MM.1S (cell line): ENCODE measurements around the gene GRK1.

Source experiments
- DNase-seq: peaks from one replicate; pipeline ENCODE4 v3.0.0-alpha.2; 2015
- H2AFZ ChIP-seq: fragments of 300-600 bp; sonication (generic); 2 replicates; pipeline ENCODE4 v1.6.0; 2016; ENCODE audit warnings: antibody characterized with exemption, low read length
- H3F3A ChIP-seq: fragments of 300-600 bp; sonication (generic); 2 replicates; pipeline ENCODE4 v1.6.1; 2016; ENCODE audit warnings: mild to moderate bottlenecking, antibody characterized with exemption, low read length, moderate library complexity, mixed read lengths; ENCODE audit not compliant: insufficient read depth
- H3K27ac ChIP-seq: fragments of 300-600 bp; sonication (generic); 2 replicates; pipeline ENCODE4 v1.5.1; 2016; ENCODE audit warnings: mild to moderate bottlenecking, low read length
- H3K27me3 ChIP-seq: fragments of 300-600 bp; sonication (generic); replicated peaks from 2 replicates; pipeline ENCODE4 v1.6.0; 2016; ENCODE audit warnings: low read length; ENCODE audit not compliant: insufficient read depth
- H3K36me3 ChIP-seq: fragments of 300-600 bp; sonication (generic); replicated peaks from 2 replicates; pipeline ENCODE4 v1.6.1; 2016; ENCODE audit warnings: mild to moderate bottlenecking, low read length, mixed read lengths; ENCODE audit not compliant: insufficient read depth
- H3K4me1 ChIP-seq: fragments of 300-600 bp; sonication (generic); 2 replicates; pipeline ENCODE4 v1.6.1; 2016; ENCODE audit warnings: low read length, mixed read lengths
- H3K4me2 ChIP-seq: fragments of 300-600 bp; sonication (generic); 2 replicates; pipeline ENCODE4 v1.6.0; 2016; ENCODE audit warnings: low read depth, low read length
- H3K4me3 ChIP-seq: fragments of 300-600 bp; sonication (generic); 2 replicates; pipeline ENCODE4 v1.5.1; 2016; ENCODE audit warnings: low read length, mixed read lengths
- H3K79me2 ChIP-seq: fragments of 300-600 bp; sonication (generic); 2 replicates; pipeline ENCODE4 v1.6.1; 2016; ENCODE audit warnings: mixed run types, low read length, mixed read lengths
- H3K9ac ChIP-seq: fragments of 300-600 bp; sonication (generic); 2 replicates; pipeline ENCODE4 v1.6.1; 2016; ENCODE audit warnings: low read length, mixed read lengths
- H3K9me2 ChIP-seq: fragments of 300-600 bp; sonication (generic); replicated peaks from 2 replicates; pipeline ENCODE4 v1.6.1; 2016; ENCODE audit warnings: mild to moderate bottlenecking, low read length, mixed read lengths; ENCODE audit not compliant: insufficient read depth
- H3K9me3 ChIP-seq: fragments of 300-600 bp; sonication (generic); replicated peaks from 2 replicates; pipeline ENCODE4 v1.6.1; 2016; ENCODE audit warnings: mild to moderate bottlenecking, low read length, mixed read lengths; ENCODE audit not compliant: insufficient read depth
- H4K20me1 ChIP-seq: fragments of 300-600 bp; sonication (generic); 2 replicates; pipeline ENCODE4 v1.6.1; 2016; ENCODE audit warnings: mild to moderate bottlenecking, low read length, moderate library complexity, mixed read lengths; ENCODE audit not compliant: insufficient read depth
- EZH2 ChIP-seq: fragments of 300-600 bp; sonication (generic); optimal IDR thresholded peaks from 2 replicates; pipeline ENCODE3; 2017; ENCODE audit warnings: low read depth, mild to moderate bottlenecking, antibody characterized with exemption, low read length, mixed read lengths
- EZH2phosphoT487 ChIP-seq: fragments of 300-600 bp; sonication (generic); IDR thresholded peaks from 2 replicates; pipeline ENCODE4 v1.6.1; 2018; ENCODE audit warnings: antibody characterized with exemption, low read length
- TF ChIP-seq, protein P1 (sequence below): fragments of 300-600 bp; sonication (generic); IDR thresholded peaks from 2 replicates; pipeline ENCODE4 v1.5.1; 2016; ENCODE audit warnings: antibody characterized with exemption, low read length, mixed read lengths

GRK1 gene

DNA sequence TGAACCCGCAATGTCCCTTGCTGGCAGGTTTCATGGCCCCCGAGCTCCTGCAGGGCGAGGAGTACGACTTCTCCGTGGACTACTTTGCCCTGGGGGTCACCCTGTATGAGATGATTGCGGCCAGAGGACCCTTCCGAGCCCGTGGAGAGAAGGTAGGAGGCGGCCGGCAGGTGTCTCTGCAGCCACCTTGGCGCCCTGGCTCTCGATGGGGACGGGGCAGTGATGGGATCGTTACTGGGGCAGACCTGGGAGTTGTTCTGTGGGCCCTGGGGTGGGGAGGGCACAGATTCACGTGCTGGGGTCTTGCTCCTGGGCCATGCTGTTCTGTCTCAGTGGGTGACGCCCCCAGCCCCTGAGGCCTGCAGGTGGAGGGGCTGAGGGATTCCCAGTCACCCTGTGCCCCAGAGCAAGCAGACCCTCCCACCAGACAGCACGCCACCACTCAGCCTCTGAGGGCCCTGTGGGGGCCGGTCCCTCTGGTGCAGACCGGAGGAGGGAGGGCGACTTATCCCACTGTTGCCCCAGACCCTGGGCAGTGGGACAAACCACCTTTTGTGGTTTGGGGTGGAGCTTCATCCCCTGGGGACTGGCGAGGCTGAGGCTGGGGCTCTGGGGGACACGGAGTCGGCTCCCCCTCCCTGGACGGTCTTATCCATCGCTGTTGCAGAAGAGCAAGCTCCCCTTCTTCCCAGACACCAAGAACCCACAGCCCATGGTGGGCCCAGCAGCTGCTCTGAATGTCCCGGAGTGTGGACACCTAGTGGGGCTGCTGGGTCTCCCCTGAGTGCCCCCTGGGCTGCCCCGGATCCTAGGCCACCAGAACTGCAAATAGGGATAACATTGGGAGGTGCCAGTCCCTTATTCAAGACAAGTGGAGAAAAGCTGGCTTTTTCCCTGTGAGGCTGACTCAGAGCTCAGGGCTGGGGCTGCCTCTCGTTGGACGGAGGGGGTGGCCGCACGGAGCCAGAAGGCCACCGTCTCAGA, 64.5 kb downstream of the GRK1 start:
- H3K9me2 ChIP-seq, result no peaks in the 10 kb centered on the region
- H3F3A ChIP-seq, result peaks cover 8% of the 10 kb centered on the region
- no peak overlapping the region for H2AFZ ChIP-seq
- TF ChIP-seq EZH2phosphoT487, result no peak
- TF ChIP-seq, protein P1, sequence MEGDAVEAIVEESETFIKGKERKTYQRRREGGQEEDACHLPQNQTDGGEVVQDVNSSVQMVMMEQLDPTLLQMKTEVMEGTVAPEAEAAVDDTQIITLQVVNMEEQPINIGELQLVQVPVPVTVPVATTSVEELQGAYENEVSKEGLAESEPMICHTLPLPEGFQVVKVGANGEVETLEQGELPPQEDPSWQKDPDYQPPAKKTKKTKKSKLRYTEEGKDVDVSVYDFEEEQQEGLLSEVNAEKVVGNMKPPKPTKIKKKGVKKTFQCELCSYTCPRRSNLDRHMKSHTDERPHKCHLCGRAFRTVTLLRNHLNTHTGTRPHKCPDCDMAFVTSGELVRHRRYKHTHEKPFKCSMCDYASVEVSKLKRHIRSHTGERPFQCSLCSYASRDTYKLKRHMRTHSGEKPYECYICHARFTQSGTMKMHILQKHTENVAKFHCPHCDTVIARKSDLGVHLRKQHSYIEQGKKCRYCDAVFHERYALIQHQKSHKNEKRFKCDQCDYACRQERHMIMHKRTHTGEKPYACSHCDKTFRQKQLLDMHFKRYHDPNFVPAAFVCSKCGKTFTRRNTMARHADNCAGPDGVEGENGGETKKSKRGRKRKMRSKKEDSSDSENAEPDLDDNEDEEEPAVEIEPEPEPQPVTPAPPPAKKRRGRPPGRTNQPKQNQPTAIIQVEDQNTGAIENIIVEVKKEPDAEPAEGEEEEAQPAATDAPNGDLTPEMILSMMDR, result peak; percentile 45
- H3K36me3 ChIP-seq, result no peaks in the 10 kb centered on the region
- H3K9ac ChIP-seq, result no peak overlapping the region
- H3K4me1 ChIP-seq, result peaks cover 7% of the 10 kb centered on the region; the same call in 1 of the 2 replicates
- H4K20me1 ChIP-seq, result no peaks in the 10 kb centered on the region
- no peak for DNase-seq
- no peak overlapping the region for H3K4me3 ChIP-seq
- no peaks in the 10 kb centered on the region for H3K79me2 ChIP-seq
- no peak overlapping the region for H3K27ac ChIP-seq
- H3K9me3 ChIP-seq, result no peaks in the 10 kb centered on the region
- peak overlapping the region; percentile 25; the same call in 1 of the 2 replicates for H3K4me2 ChIP-seq
- H3K27me3 ChIP-seq, result peaks cover 18% of the 10 kb centered on the region

DNA sequence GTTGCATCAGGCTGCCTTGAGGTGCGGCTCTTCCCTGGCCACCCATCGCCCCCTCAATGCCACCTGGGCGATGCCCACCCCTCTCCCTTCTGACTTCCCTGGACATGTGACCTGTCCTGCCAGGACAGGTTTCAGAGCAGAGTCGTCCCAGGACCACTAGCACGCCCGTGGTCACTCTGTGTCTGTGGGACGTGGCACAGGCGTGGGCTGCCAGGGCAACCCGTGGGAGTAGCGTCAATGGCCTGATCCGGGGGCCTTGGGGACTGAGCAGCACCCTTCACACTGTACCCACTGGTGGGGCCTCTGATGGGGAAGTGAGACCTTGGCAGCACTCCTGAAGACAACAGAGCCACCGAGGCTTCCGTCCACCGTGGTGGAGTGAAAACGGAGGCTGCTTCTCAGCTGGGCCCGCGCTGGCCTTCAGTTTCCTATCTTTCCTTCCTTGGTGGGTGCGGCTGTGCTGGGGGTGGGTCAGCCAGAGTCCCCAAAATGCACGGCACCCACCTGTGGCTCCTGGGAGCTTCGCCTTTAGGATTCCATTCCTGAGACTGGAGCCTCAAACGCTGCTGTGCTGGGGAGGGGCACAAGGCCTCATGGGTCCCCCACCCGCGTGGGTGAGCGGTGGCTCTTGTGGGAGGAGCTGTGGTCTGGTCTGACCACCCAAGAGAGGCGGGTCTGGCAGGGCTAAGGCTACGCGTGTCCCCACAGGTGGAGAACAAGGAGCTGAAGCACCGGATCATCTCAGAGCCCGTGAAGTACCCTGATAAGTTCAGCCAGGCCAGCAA, 65.3 kb downstream of the GRK1 start:
- no peak for TF ChIP-seq EZH2
- TF ChIP-seq EZH2phosphoT487, result no peak
- TF ChIP-seq, protein P1, result no peak
- H3K4me2 ChIP-seq, result no peak overlapping the region
- H2AFZ ChIP-seq, result no peak overlapping the region
- H3K79me2 ChIP-seq, result no peaks in the 10 kb centered on the region
- H3K9ac ChIP-seq, result no peak overlapping the region
- H3K27ac ChIP-seq, result no peak overlapping the region
- peaks cover 6% of the 10 kb centered on the region for H3F3A ChIP-seq
- no peaks in the 10 kb centered on the region for H3K36me3 ChIP-seq
- no peak overlapping the region for H3K4me3 ChIP-seq
- no peak for DNase-seq
- peaks cover 7% of the 10 kb centered on the region; the same call in 1 of the 2 replicates for H3K4me1 ChIP-seq
- peaks cover 18% of the 10 kb centered on the region for H3K27me3 ChIP-seq
- H4K20me1 ChIP-seq, result no peaks in the 10 kb centered on the region
- H3K9me3 ChIP-seq, result no peaks in the 10 kb centered on the region
- no peaks in the 10 kb centered on the region for H3K9me2 ChIP-seq

DNA sequence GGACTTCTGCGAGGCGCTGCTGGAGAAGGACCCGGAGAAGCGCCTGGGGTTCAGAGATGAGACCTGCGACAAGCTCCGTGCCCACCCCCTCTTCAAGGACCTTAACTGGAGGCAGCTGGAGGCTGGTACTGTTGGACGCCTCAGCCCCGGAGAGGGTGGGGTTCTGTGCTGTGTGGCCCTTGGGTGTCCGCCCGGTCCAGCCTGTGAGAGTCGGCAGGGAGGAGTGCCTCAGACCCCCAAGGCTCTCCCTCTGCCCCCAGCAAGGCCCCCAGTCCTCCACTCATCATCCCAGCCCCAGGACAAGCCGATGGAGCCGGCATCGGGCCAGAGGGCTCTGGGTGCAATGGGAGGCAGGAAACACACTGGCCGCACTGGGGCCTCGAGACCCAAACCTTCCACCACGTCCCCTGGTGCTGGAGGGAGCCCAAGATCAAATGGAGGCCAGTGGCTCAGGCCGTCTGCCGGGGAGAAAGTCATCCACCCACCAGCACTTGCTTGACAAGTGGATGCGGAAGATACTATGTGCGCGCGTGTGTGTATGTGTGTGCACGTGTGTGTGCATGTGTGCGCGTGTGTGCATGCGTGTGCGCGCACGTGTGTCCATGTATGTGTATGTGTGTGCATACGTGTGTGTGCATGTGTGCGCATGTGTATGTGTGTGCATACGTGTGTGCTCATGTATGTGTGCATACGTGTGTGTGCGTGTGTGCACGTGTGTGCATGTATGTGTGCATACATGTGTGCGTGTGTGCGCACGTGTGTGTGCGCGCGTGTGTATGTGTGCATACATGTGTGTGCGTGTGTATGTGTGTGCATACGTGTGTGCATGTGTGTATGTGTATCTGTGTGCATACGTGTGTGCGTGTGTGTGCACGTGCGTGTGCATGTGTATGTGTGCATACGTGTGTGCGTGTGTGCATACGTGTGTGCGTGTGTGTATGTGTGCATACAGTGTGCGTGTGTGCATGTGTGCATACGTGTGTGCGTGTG, 66.2 kb downstream of the GRK1 start:
- Histone ChIP-seq H3K27me3 (peaks cover 18% of the 10 kb centered on the region), H3F3A (peaks cover 6% of the 10 kb centered on the region), H3K36me3 (no peaks in the 10 kb centered on the region), H3K79me2 (no peaks in the 10 kb centered on the region), H3K9me2 (no peaks in the 10 kb centered on the region), H3K27ac (no peak overlapping the region), H3K4me3 (no peak overlapping the region), H3K9me3 (no peaks in the 10 kb centered on the region), H4K20me1 (no peaks in the 10 kb centered on the region), H2AFZ (no peak overlapping the region), H3K9ac (no peak overlapping the region), H3K4me2 (no peak overlapping the region), H3K4me1 (peaks cover 7% of the 10 kb centered on the region; the same call in 1 of the 2 replicates)
- TF ChIP-seq, protein P1, result no peak
- TF ChIP-seq EZH2phosphoT487, result no peak
- no peak for TF ChIP-seq EZH2
- no peak for DNase-seq
